Gastroesophageal sphincter (tissue), 3 donors: ENCODE data around the gene THSD4.

Experiments
- POLR2A ChIP-seq, 2 donors: fragments of 450-650 bp; IDR thresholded peaks; one replicate each; pipeline ENCODE4 v1.6.1; 2017; ENCODE audit warnings: antibody characterized with exemption in 2 of 2, mild to moderate bottlenecking in 2 of 2, moderate library complexity in 1 of 2
- POLR2AphosphoS5 ChIP-seq: sonication (generic); formaldehyde crosslinking; IDR thresholded peaks from one replicate; pipeline ENCODE4 v1.6.1; 2017; ENCODE audit warnings: antibody characterized with exemption
- TF ChIP-seq, protein P1 (sequence below), 4 experiments: fragments of 200-600 bp in 2 of 4; fragments of 450-650 bp in 2 of 4; sonication (generic) in 1 of 4; IDR thresholded peaks; one replicate each; pipeline ENCODE4 v1.5.1; 2017 to 2019; ENCODE audit warnings: antibody characterized with exemption in 4 of 4, mild to moderate bottlenecking in 2 of 4, moderate library complexity in 2 of 4

DNA sequence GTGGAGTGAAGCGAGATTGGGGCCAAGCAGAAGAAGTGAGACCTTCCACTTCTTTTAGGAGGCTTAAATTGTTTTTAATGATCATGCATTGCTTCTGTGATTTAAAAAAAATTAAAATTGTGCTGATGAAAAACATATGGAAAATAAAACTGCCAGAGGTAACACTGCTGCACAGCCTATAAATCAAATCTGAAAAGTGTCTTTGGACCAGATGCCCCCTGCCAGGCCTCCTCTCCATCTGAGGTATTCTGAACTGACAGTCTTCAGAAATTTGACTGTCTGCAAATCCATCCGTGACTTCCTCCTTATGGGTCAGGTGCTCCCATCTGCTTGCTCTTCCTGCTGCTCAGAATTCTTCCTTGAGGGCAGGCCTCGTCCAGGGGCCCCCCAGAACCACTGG is 586.5 kb downstream of the THSD4 start:
- TF ChIP-seq, protein P1, sequence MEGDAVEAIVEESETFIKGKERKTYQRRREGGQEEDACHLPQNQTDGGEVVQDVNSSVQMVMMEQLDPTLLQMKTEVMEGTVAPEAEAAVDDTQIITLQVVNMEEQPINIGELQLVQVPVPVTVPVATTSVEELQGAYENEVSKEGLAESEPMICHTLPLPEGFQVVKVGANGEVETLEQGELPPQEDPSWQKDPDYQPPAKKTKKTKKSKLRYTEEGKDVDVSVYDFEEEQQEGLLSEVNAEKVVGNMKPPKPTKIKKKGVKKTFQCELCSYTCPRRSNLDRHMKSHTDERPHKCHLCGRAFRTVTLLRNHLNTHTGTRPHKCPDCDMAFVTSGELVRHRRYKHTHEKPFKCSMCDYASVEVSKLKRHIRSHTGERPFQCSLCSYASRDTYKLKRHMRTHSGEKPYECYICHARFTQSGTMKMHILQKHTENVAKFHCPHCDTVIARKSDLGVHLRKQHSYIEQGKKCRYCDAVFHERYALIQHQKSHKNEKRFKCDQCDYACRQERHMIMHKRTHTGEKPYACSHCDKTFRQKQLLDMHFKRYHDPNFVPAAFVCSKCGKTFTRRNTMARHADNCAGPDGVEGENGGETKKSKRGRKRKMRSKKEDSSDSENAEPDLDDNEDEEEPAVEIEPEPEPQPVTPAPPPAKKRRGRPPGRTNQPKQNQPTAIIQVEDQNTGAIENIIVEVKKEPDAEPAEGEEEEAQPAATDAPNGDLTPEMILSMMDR (IDR thresholded peaks at IDR 0.05), result no peak
- no peak for TF ChIP-seq POLR2AphosphoS5
- no peak for TF ChIP-seq POLR2A (IDR thresholded peaks at IDR 0.05)
